H9 (cell line): ENCODE results near the gene APC. TPM values are rescaled to one million over a fixed set of nuclear protein-coding genes. Genes with fewer than 3 reads are reported as not detected.
"Not testable (repeated sequence)": the region's sequence is repeated elsewhere in the genome, so short reads cannot be mapped to it uniquely, and the experiment has no call there.

Source experiments
- DNase-seq: peaks from one replicate; pipeline ENCODE4 v3.0.0-alpha.2; 2017
- H2AFZ ChIP-seq: one replicate; pipeline ENCODE4 v1.6.1; 2013; ENCODE audit warnings: mild to moderate bottlenecking, low read length, control low read depth, moderate library complexity
- H2AK5ac ChIP-seq: 2 replicates; pipeline ENCODE4 v1.6.1; 2013; ENCODE audit warnings: low read length, control low read depth, mixed read lengths; ENCODE audit not compliant: insufficient read length
- H2BK120ac ChIP-seq: one replicate; pipeline ENCODE4 v1.6.1; 2013; ENCODE audit warnings: low read depth, mild to moderate bottlenecking, low read length, control low read depth, inconsistent platforms; ENCODE audit not compliant: poor library complexity, severe bottlenecking
- H2BK12ac ChIP-seq: 2 replicates; pipeline ENCODE4 v1.6.1; 2013; ENCODE audit warnings: low read length, control low read depth, mixed read lengths, low read depth; ENCODE audit not compliant: insufficient read length
- H2BK15ac ChIP-seq: 2 replicates; pipeline ENCODE4 v1.6.1; 2013; ENCODE audit warnings: low read depth, low read length, control low read depth
- H2BK20ac ChIP-seq: one replicate; pipeline ENCODE4 v1.6.1; 2013; ENCODE audit warnings: low read depth, mild to moderate bottlenecking, low read length, control low read depth, inconsistent platforms; ENCODE audit not compliant: poor library complexity, severe bottlenecking
- H2BK5ac ChIP-seq: 2 replicates; pipeline ENCODE4 v1.6.1; 2013; ENCODE audit warnings: low read length, control low read depth, mixed read lengths; ENCODE audit not compliant: insufficient read length
- H3K14ac ChIP-seq: 2 replicates; pipeline ENCODE4 v1.6.1; 2013; ENCODE audit warnings: low read length, control low read depth; ENCODE audit not compliant: insufficient read depth
- H3K18ac ChIP-seq: 2 replicates; pipeline ENCODE4 v1.6.1; 2013; ENCODE audit warnings: low read depth, mild to moderate bottlenecking, mixed read lengths, low read length, control low read depth; ENCODE audit not compliant: insufficient read length
- H3K23ac ChIP-seq: 2 replicates; pipeline ENCODE4 v1.6.1; 2013; ENCODE audit warnings: low read length, control low read depth, mixed read lengths, low read depth; ENCODE audit not compliant: insufficient read length
- H3K23me2 ChIP-seq: 2 replicates; pipeline ENCODE4 v1.6.1; 2013; ENCODE audit warnings: low read depth, mild to moderate bottlenecking, mixed read lengths, low read length, control low read depth; ENCODE audit not compliant: insufficient read length, poor library complexity, severe bottlenecking
- H3K27ac ChIP-seq: 2 replicates; pipeline ENCODE4 v1.5.1; 2013; ENCODE audit warnings: low read length, control low read depth, mixed read lengths, low read depth; ENCODE audit not compliant: insufficient read length
- H3K27me3 ChIP-seq: 2 replicates; pipeline ENCODE4 v1.6.1; 2013; ENCODE audit warnings: low read length, control low read depth, inconsistent platforms; ENCODE audit not compliant: insufficient read depth
- H3K4ac ChIP-seq: 2 replicates; pipeline ENCODE4 v1.6.1; 2013; ENCODE audit warnings: low read depth, mild to moderate bottlenecking, control low read depth, inconsistent platforms, low read length, moderate library complexity
- H3K4me1 ChIP-seq: 2 replicates; pipeline ENCODE4 v1.6.1; 2013; ENCODE audit warnings: low read length, control low read depth, inconsistent platforms; ENCODE audit not compliant: insufficient read depth
- H3K4me2 ChIP-seq: 2 replicates; pipeline ENCODE4 v1.6.1; 2013; ENCODE audit warnings: low read length, control low read depth, mixed read lengths; ENCODE audit not compliant: insufficient read length, insufficient read depth
- H3K56ac ChIP-seq: 2 replicates; pipeline ENCODE4 v1.6.1; 2013; ENCODE audit warnings: low read depth, mild to moderate bottlenecking, mixed read lengths, low read length, control low read depth; ENCODE audit not compliant: insufficient read length
- H3K79me1 ChIP-seq: 2 replicates; pipeline ENCODE4 v1.6.1; 2013; ENCODE audit warnings: low read depth, mild to moderate bottlenecking, moderate library complexity, low read length, control low read depth, inconsistent platforms; ENCODE audit not compliant: insufficient read depth, poor library complexity, severe bottlenecking
- H3K79me2 ChIP-seq: 2 replicates; pipeline ENCODE4 v1.6.1; 2013; ENCODE audit warnings: low read length, control low read depth, inconsistent platforms; ENCODE audit not compliant: insufficient read depth
- H3K9ac ChIP-seq: 2 replicates; pipeline ENCODE4 v1.6.1; 2013; ENCODE audit warnings: low read length, control low read depth, mixed read lengths; ENCODE audit not compliant: insufficient read length; ENCODE audit errors: extremely low read depth
- H3K9me3 ChIP-seq: one replicate; pipeline ENCODE4 v1.6.1; 2013; ENCODE audit warnings: low read depth, low read length, inconsistent platforms; ENCODE audit not compliant: control insufficient read depth
- H3T11ph ChIP-seq: one replicate; pipeline ENCODE4 v1.6.1; 2013; ENCODE audit warnings: mild to moderate bottlenecking, low read length, control low read depth, inconsistent platforms
- H4K20me1 ChIP-seq: one replicate; pipeline ENCODE4 v1.6.1; 2013; ENCODE audit not compliant: control insufficient read depth, insufficient read length, insufficient read depth
- H4K5ac ChIP-seq: 2 replicates; pipeline ENCODE4 v1.6.1; 2013; ENCODE audit warnings: low read depth, mild to moderate bottlenecking, mixed read lengths, low read length, control low read depth; ENCODE audit not compliant: insufficient read length
- H4K8ac ChIP-seq: replicated peaks from 2 replicates; pipeline ENCODE4 v1.6.1; 2013; ENCODE audit warnings: low read length, control low read depth, mixed read lengths, low read depth; ENCODE audit not compliant: insufficient read length
- H4K91ac ChIP-seq: 2 replicates; pipeline ENCODE4 v1.6.1; 2013; ENCODE audit warnings: low read depth, mild to moderate bottlenecking, moderate library complexity, mixed read lengths, low read length, control low read depth; ENCODE audit not compliant: insufficient read length
- H3K27ac Mint-ChIP-seq, 3 experiments: 2 replicates in 2 of 3; 3 replicates in 1 of 3; pipeline ENCODE4 v1.8.0; 2020 to 2021; ENCODE audit warnings: mixed read lengths in 3 of 3, mild to moderate bottlenecking in 1 of 3, moderate library complexity in 1 of 3
- H3K27me3 Mint-ChIP-seq: 2 replicates; pipeline ENCODE4 v1.8.0; 2021; ENCODE audit warnings: low read depth, mild to moderate bottlenecking, moderate library complexity, mixed read lengths
- H3K36me3 Mint-ChIP-seq, 3 experiments: 2 replicates in 2 of 3; 3 replicates in 1 of 3; pipeline ENCODE4 v1.8.0; 2020 to 2021; ENCODE audit warnings: low read depth in 3 of 3, mixed read lengths in 3 of 3; ENCODE audit not compliant: insufficient read depth in 1 of 3
- H3K4me1 Mint-ChIP-seq, 2 experiments: 2 replicates each; pipeline ENCODE4 v1.8.0; 2020; ENCODE audit warnings: mixed read lengths in 2 of 2
- H3K4me3 Mint-ChIP-seq, 2 experiments: 2 replicates in 1 of 2; 3 replicates in 1 of 2; pipeline ENCODE4 v1.8.0; 2020 to 2021; ENCODE audit warnings: mild to moderate bottlenecking in 2 of 2, mixed read lengths in 2 of 2, moderate library complexity in 1 of 2
- H3K9me3 Mint-ChIP-seq, 2 experiments: 2 replicates in 1 of 2; 3 replicates in 1 of 2; pipeline ENCODE4 v1.8.0; 2020; ENCODE audit warnings: mild to moderate bottlenecking in 2 of 2, mixed read lengths in 2 of 2, moderate library complexity in 1 of 2
- CTCF ChIP-seq: fragments of 200-600 bp; sonication (generic); conservative IDR thresholded peaks from 3 replicates; pipeline ENCODE4 v1.8.0; 2021; ENCODE audit warnings: antibody characterized with exemption, mild to moderate bottlenecking
- WGBS: extraction: QIAGEN DNeasy Blood & Tissue Kit; methylation state at CpG from one replicate; pipeline ENCODE4 v1.1.7; 2013; ENCODE audit warnings: missing lambda C conversion rate, low lambda C conversion rate, mixed read lengths; ENCODE audit not compliant: insufficient read length; ENCODE audit errors: extremely low coverage; 5-methylcytosine and 5-hydroxymethylcytosine counted together
- total RNA-seq: library from RNA; stranded (reverse); gene quantifications from 2 replicates; pipeline ENCODE4 v1.2.1, GENCODE V29; 2021

The APC gene
- total RNA-seq, 1 experiment from 2014 or later = 29.3 TPM

- H3K79me1 ChIP-seq = peaks cover 7% of the 10 kb centered on the region
- no peak for DNase-seq
- H2AFZ ChIP-seq = no peak overlapping the region
- no peak overlapping the region for H2BK120ac ChIP-seq
- H3K23me2 ChIP-seq = peaks cover 3% of the 10 kb centered on the region
- H3K56ac ChIP-seq = no peak overlapping the region
- no peak overlapping the region for H3K27ac ChIP-seq
- H2BK20ac ChIP-seq = no peak overlapping the region
- H2AK5ac ChIP-seq = no peak overlapping the region
- Mint-ChIP-seq H3K4me1 (peaks cover 35 to 37% of the 10 kb centered on the region in 2 experiments), H3K9me3 (no peaks in the 10 kb centered on the region), H3K4me3 (no peak overlapping the region), H3K27ac (no peak overlapping the region), H3K27me3 (no peaks in the 10 kb centered on the region), H3K36me3 (peaks cover 0 to 4% (median 3%) of the 10 kb centered on the region in 3 experiments; a peak in 3 of 7 replicates)
- TF ChIP-seq CTCF = no peak
- H2BK15ac ChIP-seq = no peak overlapping the region
- peaks cover 18% of the 10 kb centered on the region; the same call in 1 of the 2 replicates for H3K79me2 ChIP-seq
- no peak overlapping the region for H3K9ac ChIP-seq
- no CpG with 5 or more reads among the region's 5 CpGs for WGBS
- H3K9me3 ChIP-seq = no peaks in the 10 kb centered on the region
- no peak overlapping the region for H4K5ac ChIP-seq
- no peak overlapping the region for H3K14ac ChIP-seq
- no peak overlapping the region for H3K23ac ChIP-seq
- no peak overlapping the region for H3K18ac ChIP-seq
- H4K8ac ChIP-seq = no peak overlapping the region
- no peaks in the 10 kb centered on the region for H4K20me1 ChIP-seq
- H2BK5ac ChIP-seq = no peak overlapping the region
- no peak overlapping the region for H3K4me2 ChIP-seq
- no peak overlapping the region for H2BK12ac ChIP-seq
- peaks cover 3% of the 10 kb centered on the region; the same call in 1 of the 2 replicates for H3K4me1 ChIP-seq
- H3K27me3 ChIP-seq = no peaks in the 10 kb centered on the region
- no peak overlapping the region for H4K91ac ChIP-seq
- H3T11ph ChIP-seq = no peak overlapping the region
- no peak overlapping the region for H3K4ac ChIP-seq
Measured at GRCh38 chr5:112713206-112713605, 24.5 kb upstream of the APC start.

DNA sequence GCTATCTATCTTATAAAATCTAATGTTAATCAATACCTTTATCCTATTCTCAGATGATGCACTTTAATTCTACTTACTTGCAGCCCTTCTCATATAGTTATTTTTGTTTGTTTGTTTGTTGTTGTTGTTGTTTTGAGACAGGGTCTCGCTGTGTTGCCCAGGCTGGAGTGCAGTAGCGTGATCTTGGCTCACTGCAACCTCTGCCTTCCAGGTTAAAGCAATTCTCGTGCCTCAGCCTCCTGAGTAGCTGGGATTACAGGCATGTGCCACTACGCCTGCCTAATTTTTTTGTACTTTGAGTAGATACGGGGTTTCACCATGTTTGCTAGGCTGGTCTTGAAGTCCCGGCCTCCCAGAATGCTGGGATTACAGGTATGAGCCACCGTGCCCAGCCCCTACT, 20.8 kb upstream of the APC start:
- not testable (repeated sequence) for H3K27me3 ChIP-seq, H2AFZ ChIP-seq, H3K4me2 ChIP-seq, H3K9me3 Mint-ChIP-seq, H2BK5ac ChIP-seq, H3K27ac ChIP-seq, H3K9me3 ChIP-seq, H3K14ac ChIP-seq, H3K4ac ChIP-seq, H3K9ac ChIP-seq, H3K4me3 Mint-ChIP-seq, H3K23me2 ChIP-seq, H3K36me3 Mint-ChIP-seq, H2BK15ac ChIP-seq, H4K8ac ChIP-seq, H3K27ac Mint-ChIP-seq, H3K23ac ChIP-seq, H3K4me1 ChIP-seq, H3K18ac ChIP-seq, H3K27me3 Mint-ChIP-seq, H2BK120ac ChIP-seq, H4K5ac ChIP-seq, H4K20me1 ChIP-seq, H3K56ac ChIP-seq, H3T11ph ChIP-seq, H3K79me1 ChIP-seq, DNase-seq, H2AK5ac ChIP-seq, H4K91ac ChIP-seq, H2BK12ac ChIP-seq, H2BK20ac ChIP-seq
- WGBS = no CpG with 5 or more reads among the region's 7 CpGs
- H3K79me2 ChIP-seq = peaks cover 15% of the 10 kb centered on the region; the same call in 1 of the 2 replicates
- H3K4me1 Mint-ChIP-seq = peaks cover 17% of the 10 kb centered on the region in 2 experiments
